HCT116 (cell line): Measurements from ENCODE around the gene TMEM53. TPM values are rescaled to one million over a fixed set of nuclear protein-coding genes. Genes with fewer than 3 reads are reported as not detected.

Experiments
- ATAC-seq: fragments of 200-7000 bp; cut with Tn5 transposase; 2 replicates; pipeline ENCODE4 v1.9.1; 2020; ENCODE audit warnings: mild to moderate bottlenecking, moderate library complexity
- BruUV-seq: library from RNA; stranded (reverse); fragments of 400-500 nt; replicated peaks from 2 replicates; lab custom pipeline; 2021; lab: Mats Ljungman, UMichigan
- CTCF ChIA-PET: fragments of 300-600 bp; sonication (Branson Sonifier 250); formaldehyde crosslinking; loops from one replicate; lab custom pipeline; 2021; ENCODE audit warnings: antibody characterized with exemption; lab: Charles Lee
- POLR2A ChIA-PET: fragments of 300-600, 350-600 bp; sonication (Branson Sonifier 250); formaldehyde crosslinking; loops from one replicate; lab custom pipeline; 2021; ENCODE audit warnings: antibody characterized with exemption; lab: Charles Lee
- RAD21 ChIA-PET, 2 experiments: fragments of 300-600 bp; sonication (Branson Sonifier 250); formaldehyde crosslinking; loops; one replicate each; lab custom pipeline; 2023; ENCODE audit warnings: low total read pairs in 2 of 2; ENCODE audit not compliant: uncharacterized antibody in 2 of 2, unreplicated experiment in 2 of 2, low non-redundant PET in 1 of 2; lab: Charles Lee
- DNase-seq: peaks from one replicate; pipeline ENCODE4 v3.0.0-alpha.2; 2010; ENCODE audit warnings: low read depth, low spot score
- H2AFZ ChIP-seq: fragments of 200-600 bp; shearing (Covaris generic), sonication (generic); 2 replicates; pipeline ENCODE4 v1.6.1; 2017; ENCODE audit warnings: low read depth, mixed run types, mixed read lengths, antibody characterized with exemption, low read length; ENCODE audit not compliant: poor library complexity, severe bottlenecking
- H3K27ac ChIP-seq: 2 replicates; pipeline ENCODE4 v1.5.1; 2012; ENCODE audit warnings: low read depth, low read length
- H3K27me3 ChIP-seq: fragments of 200-600 bp; sonication (generic); 2 replicates; pipeline ENCODE4 v1.6.1; 2016; ENCODE audit warnings: mixed run types, low read length, mixed read lengths; ENCODE audit not compliant: insufficient read depth
- H3K36me3 ChIP-seq, 2 experiments: fragments of 200-500 bp in 1 of 2; fragments of 200-600 bp in 1 of 2; sonication (Bioruptor generic) in 1 of 2; sonication (generic) in 1 of 2; 2 replicates each; pipeline versions ENCODE4 v1.5.1 to v1.6.1; 2014 to 2016; ENCODE audit warnings: low read length in 2 of 2, inconsistent platforms in 1 of 2, mixed read lengths in 1 of 2, mixed run types in 1 of 2; ENCODE audit not compliant: insufficient read depth in 2 of 2, control insufficient read depth in 1 of 2
- H3K4me1 ChIP-seq, 2 experiments: fragments of 200-600 bp in 1 of 2; sonication (generic) in 1 of 2; 2 replicates each; pipeline versions ENCODE4 v1.5.1 to v1.6.1; 2012 to 2017; ENCODE audit warnings: low read length in 2 of 2, inconsistent platforms in 1 of 2, mild to moderate bottlenecking in 1 of 2, mixed read lengths in 1 of 2, mixed run types in 1 of 2, moderate library complexity in 1 of 2; ENCODE audit not compliant: insufficient read depth in 2 of 2, control insufficient read depth in 1 of 2
- H3K4me2 ChIP-seq: fragments of 200-600 bp; sonication (generic); 2 replicates; pipeline ENCODE4 v1.6.1; 2017; ENCODE audit warnings: mixed run types, low read length, mixed read lengths
- H3K4me3 ChIP-seq, 2 experiments: fragments of 200-600 bp in 1 of 2; sonication (generic) in 1 of 2; replicated peaks in 1 of 2; 2 replicates each; pipeline ENCODE4 v1.5.1; 2011 to 2016; ENCODE audit warnings: low read length in 2 of 2, control low read depth in 1 of 2, low read depth in 1 of 2, mild to moderate bottlenecking in 1 of 2, mixed read lengths in 1 of 2, mixed run types in 1 of 2
- H3K79me2 ChIP-seq: fragments of 200-600 bp; sonication (generic); 2 replicates; pipeline ENCODE4 v1.6.1; 2017; ENCODE audit warnings: mild to moderate bottlenecking, mixed run types, low read length, moderate library complexity, mixed read lengths; ENCODE audit not compliant: insufficient read depth
- H3K9ac ChIP-seq: fragments of 200-600 bp; sonication (generic); 2 replicates; pipeline ENCODE4 v1.6.1; 2016; ENCODE audit warnings: low read length, mixed read lengths
- H3K9me2 ChIP-seq: fragments of 200-600 bp; sonication (generic), shearing (Covaris generic); 2 replicates; pipeline ENCODE4 v1.6.1; 2017; ENCODE audit warnings: mixed run types, mild to moderate bottlenecking, moderate library complexity; ENCODE audit not compliant: insufficient read depth
- H3K9me3 ChIP-seq, 2 experiments: fragments of 200-500 bp in 1 of 2; fragments of 200-600 bp in 1 of 2; sonication (Bioruptor generic) in 1 of 2; sonication (generic) in 1 of 2; 2 replicates each; pipeline ENCODE4 v1.6.1; 2014 to 2017; ENCODE audit warnings: low read length in 2 of 2, mixed read lengths in 2 of 2, inconsistent platforms in 1 of 2, low read depth in 1 of 2, mild to moderate bottlenecking in 1 of 2, mixed run types in 1 of 2, moderate library complexity in 1 of 2; ENCODE audit not compliant: control insufficient read depth in 1 of 2, insufficient read depth in 1 of 2
- H4K20me1 ChIP-seq: fragments of 200-600 bp; sonication (generic), shearing (Covaris generic); 2 replicates; pipeline ENCODE4 v1.6.1; 2017; ENCODE audit warnings: mixed run types, mild to moderate bottlenecking, moderate library complexity; ENCODE audit not compliant: insufficient read depth
- ATF3 ChIP-seq: IDR thresholded peaks from 2 replicates; pipeline ENCODE4 v1.6.1; 2012
- CBX3 ChIP-seq: IDR thresholded peaks from 2 replicates; pipeline ENCODE4 v1.6.1; 2012; ENCODE audit warnings: low read depth
- CEBPB ChIP-seq: IDR thresholded peaks from 2 replicates; pipeline ENCODE4 v1.6.1; 2012; ENCODE audit warnings: low read depth
- EGR1 ChIP-seq: IDR thresholded peaks from 2 replicates; pipeline ENCODE4 v1.6.1; 2012; ENCODE audit warnings: low read depth
- ELF1 ChIP-seq: IDR thresholded peaks from 2 replicates; pipeline ENCODE4 v1.6.1; 2012; ENCODE audit warnings: low read depth, borderline replicate concordance
- EZH2 ChIP-seq: fragments of 200-600 bp; sonication (generic); IDR thresholded peaks from 2 replicates; pipeline ENCODE4 v1.6.1; 2017; ENCODE audit warnings: antibody characterized with exemption, mixed run types
- EZH2phosphoT487 ChIP-seq: fragments of 200-600 bp; IDR thresholded peaks from 2 replicates; pipeline ENCODE4 v1.6.1; 2018; ENCODE audit warnings: antibody characterized with exemption, borderline replicate concordance
- JUND ChIP-seq: IDR thresholded peaks from 2 replicates; pipeline ENCODE4 v1.6.1; 2012
- POLR2A ChIP-seq: IDR thresholded peaks from 2 replicates; pipeline ENCODE4 v1.7.0; 2011; ENCODE audit warnings: borderline replicate concordance; ENCODE audit not compliant: insufficient read depth, insufficient read length; ENCODE audit errors: extremely low read depth
- POLR2AphosphoS5 ChIP-seq: IDR thresholded peaks from 2 replicates; pipeline ENCODE4 v1.6.1; 2011; ENCODE audit warnings: mild to moderate bottlenecking, low read depth, low read length, moderate library complexity
- REST ChIP-seq: IDR thresholded peaks from 2 replicates; pipeline ENCODE4 v1.6.1; 2012; ENCODE audit warnings: low read depth
- SIN3A ChIP-seq: IDR thresholded peaks from 2 replicates; pipeline ENCODE4 v1.6.1; 2012; ENCODE audit warnings: low read depth
- SRF ChIP-seq: IDR thresholded peaks from 2 replicates; pipeline ENCODE4 v1.6.1; 2012; ENCODE audit warnings: low read depth
- TCF7L2 ChIP-seq: IDR thresholded peaks from 2 replicates; pipeline ENCODE4 v1.7.0; 2011; ENCODE audit warnings: borderline replicate concordance, inconsistent platforms; ENCODE audit not compliant: insufficient read depth, insufficient read length; ENCODE audit errors: extremely low read depth
- YY1 ChIP-seq: IDR thresholded peaks from 2 replicates; pipeline ENCODE4 v1.6.1; 2011; ENCODE audit warnings: low read length, low read depth, moderate library complexity, mild to moderate bottlenecking; ENCODE audit not compliant: insufficient replicate concordance; ENCODE audit errors: extremely low read depth
- ZFX ChIP-seq: fragments of 450-650 bp; IDR thresholded peaks from 2 replicates; pipeline ENCODE4 v1.6.1; 2017
- ZNF274 ChIP-seq: fragments of 200-500 bp; sonication (Bioruptor generic); IDR thresholded peaks from 2 replicates; pipeline ENCODE4 v1.6.1; 2014; ENCODE audit warnings: mild to moderate bottlenecking, low read depth, low read length, inconsistent platforms
- intact Hi-C: fragments of 100-400 bp; cut with micrococcal nuclease; formaldehyde crosslinking; loops from 2 replicates; pipeline ENCODE4 v1.10.0; 2022
- total RNA-seq: library from RNA; stranded (reverse); gene quantifications from one replicate; pipeline ENCODE4 v1.2.1, GENCODE V29; 2021; ENCODE audit not compliant: unreplicated experiment
- TF ChIP-seq, protein P1 (sequence below): IDR thresholded peaks from 2 replicates; pipeline ENCODE4 v1.6.1; 2012
- TF ChIP-seq, protein P2 (sequence below): IDR thresholded peaks from 2 replicates; pipeline ENCODE4 v1.6.1; 2011; ENCODE audit warnings: mild to moderate bottlenecking, low read length, moderate library complexity; ENCODE audit not compliant: insufficient replicate concordance; ENCODE audit errors: extremely low read depth

TMEM53 gene
- total RNA-seq, 1 experiment from 2014 or later = 10.8 TPM

DNA sequence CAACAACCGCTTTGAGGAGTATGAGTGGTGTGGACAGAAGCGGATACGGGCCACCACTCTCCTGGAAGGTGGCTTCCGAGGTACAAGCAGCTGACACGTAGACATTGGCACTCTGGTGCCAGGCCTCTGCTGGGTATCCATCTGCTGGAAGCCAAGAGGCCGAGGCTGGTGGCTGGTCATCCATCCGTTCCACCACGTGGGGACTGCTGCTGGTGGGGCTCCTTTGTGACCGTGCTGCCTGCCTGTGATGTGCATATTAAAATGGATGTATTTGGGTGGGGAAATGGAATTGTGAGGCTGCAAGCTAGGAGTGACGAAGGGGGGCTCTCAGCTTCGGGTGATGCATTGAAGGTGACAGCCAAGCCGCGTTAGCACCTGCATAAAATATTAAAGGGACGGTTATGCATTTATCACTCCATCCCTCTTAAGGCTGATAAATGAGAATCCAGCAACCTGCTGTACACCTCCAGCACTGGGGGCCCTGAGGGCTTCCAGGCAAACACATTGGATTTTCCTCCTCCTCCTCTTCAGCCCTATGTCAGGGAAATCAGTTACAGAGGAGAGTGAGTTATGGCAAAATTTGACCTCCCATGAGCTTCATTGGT lies 38.1 kb downstream of the TMEM53 start:
- H3K9me2 ChIP-seq = no peaks in the 10 kb centered on the region
- ChIA-PET CTCF (no interaction called here), POLR2A (no interaction called here)
- BruUV-seq = no TSS peak
- TF ChIP-seq ATF3 (no peak), ZNF274 (no peak), ELF1 (no peak), ZFX (no peak), CEBPB (no peak), CBX3 (no peak), SIN3A (no peak), POLR2A (no peak), YY1 (no peak), POLR2AphosphoS5 (no peak), JUND (no peak), EGR1 (no peak), REST (no peak), EZH2phosphoT487 (no peak), SRF (no peak), EZH2 (no peak), TCF7L2 (no peak)
- TF ChIP-seq, protein P1, sequence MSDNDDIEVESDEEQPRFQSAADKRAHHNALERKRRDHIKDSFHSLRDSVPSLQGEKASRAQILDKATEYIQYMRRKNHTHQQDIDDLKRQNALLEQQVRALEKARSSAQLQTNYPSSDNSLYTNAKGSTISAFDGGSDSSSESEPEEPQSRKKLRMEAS = no peak
- TF ChIP-seq, protein P2, sequence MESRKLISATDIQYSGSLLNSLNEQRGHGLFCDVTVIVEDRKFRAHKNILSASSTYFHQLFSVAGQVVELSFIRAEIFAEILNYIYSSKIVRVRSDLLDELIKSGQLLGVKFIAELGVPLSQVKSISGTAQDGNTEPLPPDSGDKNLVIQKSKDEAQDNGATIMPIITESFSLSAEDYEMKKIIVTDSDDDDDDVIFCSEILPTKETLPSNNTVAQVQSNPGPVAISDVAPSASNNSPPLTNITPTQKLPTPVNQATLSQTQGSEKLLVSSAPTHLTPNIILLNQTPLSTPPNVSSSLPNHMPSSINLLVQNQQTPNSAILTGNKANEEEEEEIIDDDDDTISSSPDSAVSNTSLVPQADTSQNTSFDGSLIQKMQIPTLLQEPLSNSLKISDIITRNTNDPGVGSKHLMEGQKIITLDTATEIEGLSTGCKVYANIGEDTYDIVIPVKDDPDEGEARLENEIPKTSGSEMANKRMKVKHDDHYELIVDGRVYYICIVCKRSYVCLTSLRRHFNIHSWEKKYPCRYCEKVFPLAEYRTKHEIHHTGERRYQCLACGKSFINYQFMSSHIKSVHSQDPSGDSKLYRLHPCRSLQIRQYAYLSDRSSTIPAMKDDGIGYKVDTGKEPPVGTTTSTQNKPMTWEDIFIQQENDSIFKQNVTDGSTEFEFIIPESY = no peak
- TF ChIP-seq, all 23 proteins: peak for 0
- Histone ChIP-seq H3K27ac (no peak overlapping the region), H3K4me2 (no peak overlapping the region), H4K20me1 (no peaks in the 10 kb centered on the region), H3K79me2 (peaks cover 33% of the 10 kb centered on the region), H3K9me3 (no peaks in the 10 kb centered on the region), H3K4me1 (peaks cover 5 to 15% of the 10 kb centered on the region in 2 experiments; a peak in 3 of 4 replicates), H3K36me3 (peaks cover 19 to 70% of the 10 kb centered on the region in 2 experiments; a peak in 3 of 4 replicates), H3K27me3 (no peaks in the 10 kb centered on the region), H3K4me3 (no peak overlapping the region), H3K9ac (no peak overlapping the region), H2AFZ (no peak overlapping the region)
- ATAC-seq (no peak), DNase-seq (no peak)
- RAD21 ChIA-PET = no interaction called here
- intact Hi-C loops = no loop called here
